ENCODE measurements around the gene KCTD7.
"Not testable (repeated sequence)": the region's sequence is repeated elsewhere in the genome, so short reads cannot be mapped to it uniquely, and the experiment has no call there.

The KCTD7 gene

GRCh38 chr7:66628361-66629221 is at the start of gene KCTD7:
KCTD7 (plus strand) TSS chr7:66628881; CDS start chr7:66629065, 184 bp downstream.
- TF ChIP-seq CTCF (IDR thresholded peaks at IDR 0.05; ENCODE audit: borderline replicate concordance, insufficient read depth, low read depth, low read length), result no peak
- peak within 1 kb of the TSS; percentile 72 for H3K4me3 ChIP-seq (ENCODE audit: low read depth, low read length)

- H3K4me3 ChIP-seq (ENCODE audit: low read depth, low read length), result not testable (repeated sequence)
These were observed 48.3 kb upstream of the KCTD7 start for GRCh38 chr7:66580380-66580779.

- not testable (repeated sequence) for H3K4me3 ChIP-seq (ENCODE audit: low read depth, low read length)
These were observed 45.7 kb upstream of the KCTD7 start for GRCh38 chr7:66582816-66583489.

DNA sequence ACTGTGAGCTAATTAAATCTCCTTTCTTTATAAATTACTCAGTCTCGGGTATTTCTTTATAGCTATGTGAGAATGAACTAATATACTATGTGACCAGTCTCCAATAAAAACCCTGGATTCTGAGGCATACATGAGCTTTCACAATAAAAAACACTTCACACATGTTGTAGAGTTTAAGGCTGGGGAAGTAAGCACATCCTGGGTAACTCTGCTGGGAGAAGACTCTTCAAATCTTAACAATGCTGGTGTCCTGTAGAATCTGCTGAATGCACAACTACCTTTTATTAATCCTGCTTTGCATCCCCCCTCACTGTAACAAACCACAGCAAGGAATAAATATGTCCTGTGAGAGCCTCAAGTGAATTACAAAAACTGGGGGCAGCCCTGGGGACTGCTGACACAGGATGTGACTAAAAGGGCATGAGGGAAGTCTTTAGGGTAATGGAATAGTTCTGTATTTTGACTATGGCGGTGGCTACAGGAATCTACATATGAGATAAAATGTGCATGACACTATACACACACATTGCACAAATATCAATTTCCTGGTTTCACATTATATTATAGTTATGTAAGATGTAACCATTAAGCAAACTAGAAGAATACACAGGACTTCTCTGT is 45.1 kb upstream of the KCTD7 start:
- no peak for TF ChIP-seq CTCF (IDR thresholded peaks at IDR 0.05; ENCODE audit: borderline replicate concordance, insufficient read depth, low read depth, low read length)
- H3K4me3 ChIP-seq (ENCODE audit: low read depth, low read length), result no peak overlapping the region

- no peak overlapping the region for H3K4me3 ChIP-seq (ENCODE audit: low read depth, low read length)
- TF ChIP-seq CTCF (IDR thresholded peaks at IDR 0.05; ENCODE audit: borderline replicate concordance, insufficient read depth, low read depth, low read length), result no peak
These were observed 42.5 kb upstream of the KCTD7 start for GRCh38 chr7:66586181-66586580.

DNA sequence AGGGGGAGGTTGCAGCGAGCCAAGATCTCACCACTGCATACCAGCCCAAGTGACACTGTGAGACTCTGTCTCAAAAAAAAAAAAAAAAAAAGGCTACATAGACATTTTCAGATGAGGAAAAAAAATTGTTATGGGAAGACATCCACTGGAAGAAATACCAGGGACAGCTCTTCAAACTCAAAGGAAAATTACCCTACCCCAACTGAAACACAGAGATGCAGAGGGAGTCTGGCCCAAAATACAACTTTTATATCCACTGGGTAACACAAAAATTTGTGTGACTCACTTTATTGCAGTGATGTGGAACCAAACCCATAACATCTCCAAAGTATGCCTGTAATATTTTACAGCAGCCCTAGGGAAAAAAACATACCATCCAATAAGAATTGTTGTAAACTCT is 40.5 kb upstream of the KCTD7 start:
- H3K4me3 ChIP-seq (ENCODE audit: low read depth, low read length), result not testable (repeated sequence)

GRCh38 chr7:66588856-66589570 is 39.7 kb upstream of the KCTD7 start:
- H3K4me3 ChIP-seq (ENCODE audit: low read depth, low read length), result not testable (repeated sequence)

- H3K4me3 ChIP-seq (ENCODE audit: low read depth, low read length), result not testable (repeated sequence)
These were observed 38.2 kb upstream of the KCTD7 start for GRCh38 chr7:66590302-66591057.

- peak overlapping the region; percentile 90 for H3K4me3 ChIP-seq (ENCODE audit: low read depth, low read length)
These were observed 37.5 kb upstream of the KCTD7 start for GRCh38 chr7:66591058-66591798.

Measured in GM12875 (cell line).